ENCODE measurements around the gene TMCC1. TPM values are rescaled to one million over a fixed set of nuclear protein-coding genes. Genes with fewer than 3 reads are reported as not detected.

TMCC1 gene
- total and polyA plus RNA-seq, 12 donors: 5.3 to 36.0 (median 27.2) TPM

GRCh38 chr3:129657261-129658046 is 236.1 kb downstream of the TMCC1 start:
- Histone ChIP-seq H3K9me3 (no peaks in the 10 kb centered on the region), H3K27me3 (no peaks in the 10 kb centered on the region), H3K36me3 (peaks cover 0 to 22% (median 4%) of the 10 kb centered on the region in 9 donors), H3K4me1 (peaks cover 0 to 54% (median 34%) of the 10 kb centered on the region in 9 donors), H3K4me3 (no peak overlapping the region), H3K27ac (peak overlapping the region in 5 of 10 donors; percentile 19 to 73 (median 24))
- 82 to 85% methylated on average over 2 of the region's 2 CpGs for WGBS, 2 donors
- ATAC-seq (no peak), DNase-seq (no peak)
- intact Hi-C loops (cut with DNase I): loop anchor here in 2 of 10 donors (5.0 to 10.0 kb wide), 2 partner anchors 67 to 70 kb away; no protein-coding TSS in a partner anchor
- TF ChIP-seq CTCF (IDR thresholded peaks at IDR 0.05): no peak

GRCh38 chr3:129656659-129657247 is 236.8 kb downstream of the TMCC1 start:
- no peak for DNase-seq
- no peaks in the 10 kb centered on the region for H3K27me3 ChIP-seq
- ATAC-seq: no peak
- 75% methylated on average over 5 of the region's 5 CpGs for WGBS, 2 donors
- no peaks in the 10 kb centered on the region for H3K9me3 ChIP-seq
- H3K4me3 ChIP-seq: no peak overlapping the region
- peaks cover 0 to 54% (median 35%) of the 10 kb centered on the region in 9 donors for H3K4me1 ChIP-seq
- TF ChIP-seq CTCF (IDR thresholded peaks at IDR 0.05): no peak
- intact Hi-C loops (cut with DNase I): loop anchor here in 2 of 10 donors (5.0 to 10.0 kb wide), 2 partner anchors 68 to 71 kb away; no protein-coding TSS in a partner anchor
- H3K27ac ChIP-seq: peak overlapping the region in 3 of 10 donors; percentile 19 to 73 (median 24)
- peaks cover 0 to 24% (median 4%) of the 10 kb centered on the region in 9 donors for H3K36me3 ChIP-seq

GRCh38 chr3:129655291-129655700 is 238.2 kb downstream of the TMCC1 start:
- 92 to 93% methylated on average over 4 of the region's 4 CpGs for WGBS, 2 donors
- Histone ChIP-seq H3K4me1 (peaks cover 0 to 59% (median 48%) of the 10 kb centered on the region in 9 donors), H3K36me3 (peaks cover 0 to 35% (median 4%) of the 10 kb centered on the region in 9 donors), H3K27me3 (no peaks in the 10 kb centered on the region), H3K9me3 (no peaks in the 10 kb centered on the region), H3K4me3 (no peak overlapping the region), H3K27ac (no peak overlapping the region)
- intact Hi-C loops (cut with DNase I): loop anchor here in 2 of 10 donors (5.0 to 10.0 kb wide), 2 partner anchors 70 to 72 kb away; no protein-coding TSS in a partner anchor
- ATAC-seq: no peak
- no peak for DNase-seq
- TF ChIP-seq CTCF (IDR thresholded peaks at IDR 0.05): no peak

GRCh38 chr3:129654131-129654530 is 239.4 kb downstream of the TMCC1 start:
- peaks cover 0 to 35% (median 4%) of the 10 kb centered on the region in 9 donors for H3K36me3 ChIP-seq
- H3K4me3 ChIP-seq: no peak overlapping the region
- H3K27me3 ChIP-seq: no peaks in the 10 kb centered on the region
- no peak for DNase-seq
- intact Hi-C loops (cut with DNase I): loop anchor here in 6 of 10 donors (5.0 to 10.0 kb wide), 3 partner anchors 71 to 278 kb away; no protein-coding TSS in a partner anchor
- H3K4me1 ChIP-seq: peaks cover 0 to 64% (median 56%) of the 10 kb centered on the region in 9 donors
- H3K9me3 ChIP-seq: no peaks in the 10 kb centered on the region
- 95 to 97% methylated on average over 1 of the region's 1 CpG for WGBS, 2 donors
- ATAC-seq: no peak
- TF ChIP-seq CTCF (IDR thresholded peaks at IDR 0.05): no peak
- no peak overlapping the region for H3K27ac ChIP-seq
